ENCODE data around the gene VEGFB.

DNA sequence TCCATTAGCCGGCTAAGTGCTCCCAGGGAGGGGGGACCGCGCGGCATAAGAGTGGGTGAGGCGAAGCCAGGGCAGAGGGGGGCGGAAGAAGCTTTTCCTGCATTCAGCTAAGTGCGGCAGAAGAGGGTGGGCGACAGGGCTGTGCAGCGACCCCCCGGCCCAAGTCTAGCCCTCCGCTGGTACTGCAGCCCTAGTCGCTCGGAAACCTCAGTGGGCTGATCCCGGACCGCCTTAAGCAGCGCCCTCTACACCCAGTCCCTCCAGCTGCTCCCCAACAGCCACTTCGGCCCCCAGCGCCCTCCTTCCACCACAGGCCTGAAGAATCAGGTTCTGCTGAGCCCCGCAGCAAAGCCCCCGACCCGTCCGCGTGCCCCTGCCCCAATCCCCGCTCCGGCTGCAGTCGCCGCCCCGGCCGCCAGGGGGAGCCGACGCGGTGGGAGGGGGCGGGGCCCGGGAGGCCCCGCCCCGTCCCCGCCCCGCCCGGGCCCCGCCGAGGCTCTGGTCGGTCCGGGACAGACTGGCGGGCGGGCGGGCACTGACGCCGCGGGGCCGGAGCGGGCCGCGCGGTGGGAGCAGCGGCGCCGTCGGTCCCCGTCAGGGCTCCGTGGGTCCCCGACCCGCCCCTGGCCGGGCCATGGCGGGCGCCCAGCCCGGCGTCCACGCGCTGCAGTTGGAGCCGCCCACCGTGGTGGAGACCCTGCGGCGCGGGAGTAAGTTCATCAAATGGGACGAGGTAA is 16.8 kb downstream of the VEGFB start, which contains the start of gene PLCB3:
- peak; percentile 13 to 31 for TF ChIP-seq CTCF (conservative IDR thresholded peaks at IDR 0.05 in 1 of 2, IDR thresholded peaks at IDR 0.05 in 1 of 2; ENCODE audit: low read depth in 1 of 2, low read length in 2 of 2)
- no peak for TF ChIP-seq EZH2 (IDR thresholded peaks at IDR 0.05; ENCODE audit: low read length, missing control alignments)

All from fibroblast of lung (primary cell).